Measurements from ENCODE around the gene SUPT3H. TPM values are rescaled to one million over a fixed set of nuclear protein-coding genes. Genes with fewer than 3 reads are reported as not detected.

SUPT3H gene
- total and polyA plus RNA-seq, 7 donors = 1.7 to 4.3 (median 2.8) TPM

DNA sequence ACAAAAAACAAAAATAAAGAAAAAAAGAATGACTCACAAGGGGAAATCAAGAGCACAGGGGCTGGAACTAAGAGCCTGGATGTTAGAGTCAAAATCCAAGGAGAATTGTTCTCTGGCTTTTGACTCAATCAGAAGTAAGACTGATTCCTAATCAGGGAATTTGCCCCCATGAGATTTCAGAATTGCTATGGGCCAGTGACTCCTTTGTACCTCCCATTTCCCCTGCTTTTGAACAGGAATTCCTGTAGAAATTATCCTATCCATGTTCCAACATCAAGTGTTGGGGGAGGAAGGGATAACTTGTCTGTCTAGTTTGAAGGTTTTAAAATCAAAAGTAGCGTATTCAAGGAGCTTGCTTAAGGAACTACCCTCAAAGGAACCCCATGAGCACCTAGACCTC lies 593.5 kb downstream of the SUPT3H start:
- TF ChIP-seq, protein P1, sequence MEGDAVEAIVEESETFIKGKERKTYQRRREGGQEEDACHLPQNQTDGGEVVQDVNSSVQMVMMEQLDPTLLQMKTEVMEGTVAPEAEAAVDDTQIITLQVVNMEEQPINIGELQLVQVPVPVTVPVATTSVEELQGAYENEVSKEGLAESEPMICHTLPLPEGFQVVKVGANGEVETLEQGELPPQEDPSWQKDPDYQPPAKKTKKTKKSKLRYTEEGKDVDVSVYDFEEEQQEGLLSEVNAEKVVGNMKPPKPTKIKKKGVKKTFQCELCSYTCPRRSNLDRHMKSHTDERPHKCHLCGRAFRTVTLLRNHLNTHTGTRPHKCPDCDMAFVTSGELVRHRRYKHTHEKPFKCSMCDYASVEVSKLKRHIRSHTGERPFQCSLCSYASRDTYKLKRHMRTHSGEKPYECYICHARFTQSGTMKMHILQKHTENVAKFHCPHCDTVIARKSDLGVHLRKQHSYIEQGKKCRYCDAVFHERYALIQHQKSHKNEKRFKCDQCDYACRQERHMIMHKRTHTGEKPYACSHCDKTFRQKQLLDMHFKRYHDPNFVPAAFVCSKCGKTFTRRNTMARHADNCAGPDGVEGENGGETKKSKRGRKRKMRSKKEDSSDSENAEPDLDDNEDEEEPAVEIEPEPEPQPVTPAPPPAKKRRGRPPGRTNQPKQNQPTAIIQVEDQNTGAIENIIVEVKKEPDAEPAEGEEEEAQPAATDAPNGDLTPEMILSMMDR (IDR thresholded peaks at IDR 0.05) = no peak
- Histone ChIP-seq H3K27ac (no peak overlapping the region), H3K36me3 (ENCODE audit: insufficient read depth in 1 of 2, low read depth in 1 of 2) (no peaks in the 10 kb centered on the region), H3K4me1 (no peaks in the 10 kb centered on the region), H3K4me3 (no peak overlapping the region), H3K9me3 (no peaks in the 10 kb centered on the region), H3K27me3 (ENCODE audit: insufficient read depth in 3 of 3, low read length in 2 of 3) (no peaks in the 10 kb centered on the region)
- no peak for ATAC-seq
- no peak for DNase-seq
- intact Hi-C loops (cut with DNase I) = no loop called here
- 83 to 95% (median 89%) methylated on average over 1 of the region's 1 CpG for WGBS, 3 donors

DNA sequence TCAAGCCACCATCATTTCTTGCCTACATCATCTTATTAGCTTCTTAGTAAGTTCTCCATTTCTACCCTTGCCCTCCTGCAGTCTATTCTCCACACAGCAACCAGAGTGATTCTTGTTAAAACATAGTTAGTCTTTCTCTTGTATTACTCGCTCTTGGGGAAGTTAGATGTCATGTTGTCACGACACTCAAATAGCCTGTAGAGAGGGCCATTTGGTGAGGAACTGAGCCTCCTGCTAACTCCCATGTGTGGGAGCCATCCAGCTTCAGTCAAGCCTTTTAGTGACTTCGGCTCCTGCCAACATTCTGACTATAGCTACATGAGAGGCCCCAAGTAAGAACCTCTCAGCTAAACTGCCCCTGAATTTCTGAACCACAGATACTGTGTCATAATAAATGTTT lies 594.8 kb downstream of the SUPT3H start:
- intact Hi-C loops (cut with DNase I) = no loop called here

DNA sequence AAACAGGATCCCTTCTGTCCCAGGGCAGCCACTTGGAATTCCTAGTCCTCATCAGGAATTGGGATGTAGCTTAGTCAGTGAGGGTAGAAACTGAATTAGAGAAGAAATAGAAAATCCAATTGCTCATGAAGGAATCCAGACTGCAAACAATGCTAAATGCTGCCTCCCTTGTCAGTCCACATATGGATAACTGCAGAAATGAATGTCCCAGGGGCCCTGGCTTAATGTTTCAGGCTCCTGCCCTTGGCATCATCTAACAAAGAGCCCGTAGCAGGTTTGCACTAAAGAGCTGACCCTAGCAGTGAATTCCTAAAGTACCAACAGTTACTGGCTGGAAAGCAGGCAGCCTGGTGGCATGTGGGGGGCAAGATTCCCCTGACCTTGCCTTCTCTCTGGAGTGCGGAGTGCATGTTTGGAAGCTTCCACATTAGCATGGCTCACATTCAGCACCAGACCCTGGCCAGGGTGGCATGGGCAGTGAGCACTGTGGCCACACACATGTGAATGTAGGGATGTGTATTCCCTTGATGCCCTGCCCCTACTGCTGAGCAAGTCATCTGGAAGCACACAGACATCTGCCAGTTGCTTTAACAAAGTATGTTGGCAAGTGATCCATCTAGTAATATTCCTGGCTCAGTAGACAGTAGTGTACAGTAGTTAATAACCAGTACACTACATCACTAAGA lies 595.7 kb downstream of the SUPT3H start:
- Histone ChIP-seq H3K4me1 (no peaks in the 10 kb centered on the region), H3K27me3 (ENCODE audit: insufficient read depth in 3 of 3, low read length in 2 of 3) (no peaks in the 10 kb centered on the region), H3K27ac (no peak overlapping the region), H3K4me3 (no peak overlapping the region), H3K36me3 (ENCODE audit: insufficient read depth in 1 of 2, low read depth in 1 of 2) (no peaks in the 10 kb centered on the region), H3K9me3 (no peaks in the 10 kb centered on the region)
- no peak for DNase-seq
- no peak for ATAC-seq
- WGBS, 3 donors = 35 to 52% (median 44%) methylated on average over 2 of the region's 2 CpGs
- TF ChIP-seq, protein P1 (IDR thresholded peaks at IDR 0.05) = no peak
- intact Hi-C loops (cut with DNase I) = no loop called here

More for the DNA sequence above, 594.8 kb downstream of the SUPT3H start:
- no peak overlapping the region for H3K27ac ChIP-seq
- no peaks in the 10 kb centered on the region for H3K27me3 ChIP-seq (ENCODE audit: insufficient read depth in 3 of 3, low read length in 2 of 3)
- H3K36me3 ChIP-seq (ENCODE audit: insufficient read depth in 1 of 2, low read depth in 1 of 2) = no peaks in the 10 kb centered on the region
- WGBS, 3 donors = 36 to 49% (median 47%) methylated on average over 3 of the region's 3 CpGs
- no peaks in the 10 kb centered on the region for H3K9me3 ChIP-seq
- DNase-seq (no peak), ATAC-seq (no peak)
- no peak overlapping the region for H3K4me3 ChIP-seq
- TF ChIP-seq, protein P1 (IDR thresholded peaks at IDR 0.05) = no peak
- no peaks in the 10 kb centered on the region for H3K4me1 ChIP-seq

DNA sequence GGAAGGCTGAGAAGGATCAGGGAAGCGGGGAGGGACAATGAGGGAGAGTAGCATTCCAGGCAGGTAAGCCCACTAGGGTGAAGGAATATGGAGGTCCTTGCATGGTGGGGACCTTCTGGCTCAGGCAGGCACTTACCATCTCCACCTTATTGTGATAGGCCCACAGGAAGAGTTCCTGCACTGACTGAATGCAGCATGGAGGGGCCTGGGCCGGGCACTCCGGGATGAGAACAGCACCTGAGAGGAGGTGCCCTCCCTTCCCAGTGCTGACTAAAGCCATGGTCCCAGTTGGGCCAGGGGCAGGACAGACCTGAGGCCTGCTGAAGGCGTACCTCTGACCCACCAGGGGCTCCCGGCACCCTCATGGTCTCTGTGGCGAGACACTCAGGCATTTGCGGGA lies 597.6 kb downstream of the SUPT3H start:
- H3K36me3 ChIP-seq (ENCODE audit: insufficient read depth in 1 of 2, low read depth in 1 of 2) = no peaks in the 10 kb centered on the region
- no peaks in the 10 kb centered on the region for H3K9me3 ChIP-seq
- TF ChIP-seq, protein P1 (IDR thresholded peaks at IDR 0.05) = no peak
- DNase-seq (no peak), ATAC-seq (no peak)
- no peaks in the 10 kb centered on the region for H3K27me3 ChIP-seq (ENCODE audit: insufficient read depth in 3 of 3, low read length in 2 of 3)
- H3K27ac ChIP-seq = no peak overlapping the region
- no peak overlapping the region for H3K4me3 ChIP-seq
- intact Hi-C loops (cut with DNase I) = no loop called here
- 96 to 98% (median 98%) methylated on average over 7 of the region's 7 CpGs for WGBS, 3 donors
- no peaks in the 10 kb centered on the region for H3K4me1 ChIP-seq

All from psoas muscle (tissue), 8 donors.